HepG2 (cell line): ENCODE results near the gene GTF2I. TPM values are rescaled to one million over a fixed set of nuclear protein-coding genes. Genes with fewer than 3 reads are reported as not detected.

Experiments
- CC2D1A ChIP-seq: sonication (generic); formaldehyde crosslinking; IDR thresholded peaks from 2 replicates; pipeline ENCODE4 v1.8.1; 2023; ENCODE audit warnings: mild to moderate bottlenecking, missing genetic modification reagents
- CREM ChIP-seq, 2 experiments: sonication (generic) in 1 of 2; formaldehyde crosslinking in 1 of 2; IDR thresholded peaks; 2 replicates each; pipeline versions ENCODE4 v1.4.0 to v1.6.1; 2016 to 2020; ENCODE audit warnings: antibody characterized with exemption in 1 of 2, mild to moderate bottlenecking in 1 of 2, missing genetic modification reagents in 1 of 2
- CSRNP1 ChIP-seq: sonication (generic); formaldehyde crosslinking; IDR thresholded peaks from 2 replicates; pipeline ENCODE4 v1.8.1; 2023; ENCODE audit warnings: mild to moderate bottlenecking, missing genetic modification reagents
- ESRRA ChIP-seq: sonication (generic); formaldehyde crosslinking; IDR thresholded peaks from 2 replicates; pipeline ENCODE4 v1.5.1; 2020; ENCODE audit warnings: mild to moderate bottlenecking, low read depth, missing genetic modification reagents
- ETV5 ChIP-seq: IDR thresholded peaks from 2 replicates; pipeline ENCODE4 v1.6.1; 2018; ENCODE audit warnings: missing biosample characterization, missing genetic modification reagents, inconsistent platforms, borderline replicate concordance
- MAZ ChIP-seq, 2 experiments: sonication (generic) in 1 of 2; formaldehyde crosslinking in 1 of 2; IDR thresholded peaks; 2 replicates each; pipeline versions ENCODE4 v1.5.0 to v1.6.1; 2012 to 2020; ENCODE audit warnings: low read depth in 2 of 2, mild to moderate bottlenecking in 2 of 2, borderline replicate concordance in 1 of 2, improper control_type of control experiment in 1 of 2, low read length in 1 of 2, missing genetic modification reagents in 1 of 2, moderate library complexity in 1 of 2
- SAP130 ChIP-seq: IDR thresholded peaks from 2 replicates; pipeline ENCODE4 v1.6.1; 2016; ENCODE audit warnings: low read depth
- SNAPC4 ChIP-seq: sonication (generic); formaldehyde crosslinking; IDR thresholded peaks from 2 replicates; pipeline ENCODE4 v1.4.0; 2020; ENCODE audit warnings: mild to moderate bottlenecking, missing genetic modification reagents
- TCF7L2 ChIP-seq: IDR thresholded peaks from 2 replicates; pipeline ENCODE4 v1.6.1; 2011; ENCODE audit warnings: mild to moderate bottlenecking, low read depth, low read length, moderate library complexity
- ZSCAN25 ChIP-seq: sonication (generic); formaldehyde crosslinking; IDR thresholded peaks from 2 replicates; pipeline ENCODE4 v1.8.0; 2022; ENCODE audit warnings: mild to moderate bottlenecking, missing genetic modification reagents
- polyA plus RNA-seq, 8 experiments: library from polyadenylated mRNA; depleted of rRNA in 3 of 8; stranded (reverse) in 7 of 8; unstranded in 1 of 8; fragments of >200 nt; fragmentation: Illumina TruSeq in 4 of 8; extraction: Trizol in 4 of 8; gene quantifications; 2 replicates each; pipeline versions ENCODE4 v1.2.1 to v1.2.3, GENCODE V29; 2011 to 2016; ENCODE audit warnings: low read depth in 4 of 8, missing spikeins in 1 of 8, mixed read lengths in 1 of 8; ENCODE audit not compliant: insufficient read depth in 1 of 8
- total RNA-seq, 5 experiments: library from RNA; depleted of rRNA; stranded (reverse); fragments of >200 nt; fragmentation: Illumina TruSeq; extraction: Trizol; gene quantifications; 2 replicates each; pipeline ENCODE4 v1.2.3, GENCODE V29; 2016; ENCODE audit warnings: low read depth in 1 of 5
- TF ChIP-seq, protein P1 (sequence below): conservative IDR thresholded peaks from 2 replicates; pipeline ENCODE4 v1.6.1; 2018; ENCODE audit warnings: missing genetic modification reagents
- TF ChIP-seq, protein P2 (sequence below): sonication (generic); formaldehyde crosslinking; IDR thresholded peaks from 2 replicates; pipeline ENCODE4 v1.8.1; 2023; ENCODE audit warnings: mild to moderate bottlenecking, missing genetic modification reagents
- TF ChIP-seq, protein P3 (sequence below): sonication (generic); formaldehyde crosslinking; IDR thresholded peaks from 2 replicates; pipeline ENCODE4 v1.4.0; 2020; ENCODE audit warnings: missing genetic modification reagents, borderline replicate concordance

Gene GTF2I
- total and polyA plus RNA-seq, 2 of the 13 experiments (the other 11 are each of a cell fraction or from before 2014, with no cell fraction given) = 74.6 to 125 TPM

GRCh38 chr7:74656837-74657691 lies 454 bp upstream of the GTF2I start (continued):
- TF ChIP-seq, protein P1, sequence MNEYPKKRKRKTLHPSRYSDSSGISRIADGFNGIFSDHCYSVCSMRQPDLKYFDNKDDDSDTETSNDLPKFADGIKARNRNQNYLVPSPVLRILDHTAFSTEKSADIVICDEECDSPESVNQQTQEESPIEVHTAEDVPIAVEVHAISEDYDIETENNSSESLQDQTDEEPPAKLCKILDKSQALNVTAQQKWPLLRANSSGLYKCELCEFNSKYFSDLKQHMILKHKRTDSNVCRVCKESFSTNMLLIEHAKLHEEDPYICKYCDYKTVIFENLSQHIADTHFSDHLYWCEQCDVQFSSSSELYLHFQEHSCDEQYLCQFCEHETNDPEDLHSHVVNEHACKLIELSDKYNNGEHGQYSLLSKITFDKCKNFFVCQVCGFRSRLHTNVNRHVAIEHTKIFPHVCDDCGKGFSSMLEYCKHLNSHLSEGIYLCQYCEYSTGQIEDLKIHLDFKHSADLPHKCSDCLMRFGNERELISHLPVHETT (CRISPR knock-in tag) = peak; percentile 51
- peak; percentile 81 for TF ChIP-seq SAP130 (CRISPR knock-in tag)
- no peak for TF ChIP-seq ZSCAN25
- TF ChIP-seq, protein P2, sequence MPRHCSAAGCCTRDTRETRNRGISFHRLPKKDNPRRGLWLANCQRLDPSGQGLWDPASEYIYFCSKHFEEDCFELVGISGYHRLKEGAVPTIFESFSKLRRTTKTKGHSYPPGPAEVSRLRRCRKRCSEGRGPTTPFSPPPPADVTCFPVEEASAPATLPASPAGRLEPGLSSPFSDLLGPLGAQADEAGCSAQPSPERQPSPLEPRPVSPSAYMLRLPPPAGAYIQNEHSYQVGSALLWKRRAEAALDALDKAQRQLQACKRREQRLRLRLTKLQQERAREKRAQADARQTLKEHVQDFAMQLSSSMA (CRISPR knock-in tag) = no peak; the same call in 1 of the 2 replicates
- TF ChIP-seq SNAPC4 (CRISPR knock-in tag) = peak; percentile 53; the same call in 1 of the 2 replicates
- no peak for TF ChIP-seq TCF7L2
- no peak for TF ChIP-seq ESRRA (CRISPR knock-in tag)
- no peak for TF ChIP-seq MAZ (IDR thresholded peaks at IDR 0.05; ENCODE audit: borderline replicate concordance, low read depth, low read length)
- TF ChIP-seq MAZ (CRISPR knock-in tag; IDR thresholded peaks at IDR 0.05; ENCODE audit: low read depth) = peak; percentile 25
- no peak for TF ChIP-seq CC2D1A (CRISPR knock-in tag)
- TF ChIP-seq, protein P3, sequence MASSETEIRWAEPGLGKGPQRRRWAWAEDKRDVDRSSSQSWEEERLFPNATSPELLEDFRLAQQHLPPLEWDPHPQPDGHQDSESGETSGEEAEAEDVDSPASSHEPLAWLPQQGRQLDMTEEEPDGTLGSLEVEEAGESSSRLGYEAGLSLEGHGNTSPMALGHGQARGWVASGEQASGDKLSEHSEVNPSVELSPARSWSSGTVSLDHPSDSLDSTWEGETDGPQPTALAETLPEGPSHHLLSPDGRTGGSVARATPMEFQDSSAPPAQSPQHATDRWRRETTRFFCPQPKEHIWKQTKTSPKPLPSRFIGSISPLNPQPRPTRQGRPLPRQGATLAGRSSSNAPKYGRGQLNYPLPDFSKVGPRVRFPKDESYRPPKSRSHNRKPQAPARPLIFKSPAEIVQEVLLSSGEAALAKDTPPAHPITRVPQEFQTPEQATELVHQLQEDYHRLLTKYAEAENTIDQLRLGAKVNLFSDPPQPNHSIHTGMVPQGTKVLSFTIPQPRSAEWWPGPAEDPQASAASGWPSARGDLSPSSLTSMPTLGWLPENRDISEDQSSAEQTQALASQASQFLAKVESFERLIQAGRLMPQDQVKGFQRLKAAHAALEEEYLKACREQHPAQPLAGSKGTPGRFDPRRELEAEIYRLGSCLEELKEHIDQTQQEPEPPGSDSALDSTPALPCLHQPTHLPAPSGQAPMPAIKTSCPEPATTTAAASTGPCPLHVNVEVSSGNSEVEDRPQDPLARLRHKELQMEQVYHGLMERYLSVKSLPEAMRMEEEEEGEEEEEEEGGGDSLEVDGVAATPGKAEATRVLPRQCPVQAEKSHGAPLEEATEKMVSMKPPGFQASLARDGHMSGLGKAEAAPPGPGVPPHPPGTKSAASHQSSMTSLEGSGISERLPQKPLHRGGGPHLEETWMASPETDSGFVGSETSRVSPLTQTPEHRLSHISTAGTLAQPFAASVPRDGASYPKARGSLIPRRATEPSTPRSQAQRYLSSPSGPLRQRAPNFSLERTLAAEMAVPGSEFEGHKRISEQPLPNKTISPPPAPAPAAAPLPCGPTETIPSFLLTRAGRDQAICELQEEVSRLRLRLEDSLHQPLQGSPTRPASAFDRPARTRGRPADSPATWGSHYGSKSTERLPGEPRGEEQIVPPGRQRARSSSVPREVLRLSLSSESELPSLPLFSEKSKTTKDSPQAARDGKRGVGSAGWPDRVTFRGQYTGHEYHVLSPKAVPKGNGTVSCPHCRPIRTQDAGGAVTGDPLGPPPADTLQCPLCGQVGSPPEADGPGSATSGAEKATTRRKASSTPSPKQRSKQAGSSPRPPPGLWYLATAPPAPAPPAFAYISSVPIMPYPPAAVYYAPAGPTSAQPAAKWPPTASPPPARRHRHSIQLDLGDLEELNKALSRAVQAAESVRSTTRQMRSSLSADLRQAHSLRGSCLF (CRISPR knock-in tag) = no peak
- peak; percentile 59 for TF ChIP-seq CREM (IDR thresholded peaks at IDR 0.05)
- TF ChIP-seq CREM (CRISPR knock-in tag; IDR thresholded peaks at IDR 0.05) = no peak
- no peak; the same call in 1 of the 2 replicates for TF ChIP-seq CSRNP1 (CRISPR knock-in tag)
- no peak for TF ChIP-seq ETV5 (CRISPR knock-in tag)
